ENCODE results near the gene TM4SF1.

DNA sequence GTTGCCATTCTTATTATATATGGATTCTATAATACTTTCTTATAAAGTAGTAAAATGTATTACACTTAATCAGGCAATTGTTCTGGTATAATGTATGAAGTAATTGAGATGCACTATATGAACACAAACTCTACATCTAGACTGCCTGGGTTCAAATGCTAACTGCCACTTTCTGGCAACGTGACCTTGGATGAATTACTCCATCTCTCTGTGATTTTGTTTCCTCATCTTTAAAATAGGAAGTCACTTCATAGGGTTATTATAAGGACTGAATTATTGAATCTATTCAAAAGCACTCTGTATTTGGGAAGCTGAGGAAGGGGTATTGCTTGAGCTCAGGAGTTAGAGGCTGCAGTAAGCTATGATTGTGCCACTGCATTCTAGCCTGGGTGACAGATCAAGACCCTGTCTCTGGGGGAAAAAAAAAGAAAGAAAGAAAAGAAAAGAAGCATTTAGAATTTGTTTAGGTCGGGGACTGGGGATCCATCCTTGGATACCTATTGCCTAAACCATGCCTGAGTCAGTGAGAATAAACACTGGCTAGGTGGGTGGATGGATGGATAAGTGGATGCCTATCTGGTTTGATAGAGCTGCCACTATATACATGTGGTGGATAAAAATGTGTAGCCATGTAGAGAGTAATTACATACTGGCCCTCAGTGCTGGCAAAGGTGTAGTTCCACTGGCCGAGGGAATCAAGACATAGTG is 2.5 kb downstream of the TM4SF1 start:
- TF ChIP-seq, protein P1, sequence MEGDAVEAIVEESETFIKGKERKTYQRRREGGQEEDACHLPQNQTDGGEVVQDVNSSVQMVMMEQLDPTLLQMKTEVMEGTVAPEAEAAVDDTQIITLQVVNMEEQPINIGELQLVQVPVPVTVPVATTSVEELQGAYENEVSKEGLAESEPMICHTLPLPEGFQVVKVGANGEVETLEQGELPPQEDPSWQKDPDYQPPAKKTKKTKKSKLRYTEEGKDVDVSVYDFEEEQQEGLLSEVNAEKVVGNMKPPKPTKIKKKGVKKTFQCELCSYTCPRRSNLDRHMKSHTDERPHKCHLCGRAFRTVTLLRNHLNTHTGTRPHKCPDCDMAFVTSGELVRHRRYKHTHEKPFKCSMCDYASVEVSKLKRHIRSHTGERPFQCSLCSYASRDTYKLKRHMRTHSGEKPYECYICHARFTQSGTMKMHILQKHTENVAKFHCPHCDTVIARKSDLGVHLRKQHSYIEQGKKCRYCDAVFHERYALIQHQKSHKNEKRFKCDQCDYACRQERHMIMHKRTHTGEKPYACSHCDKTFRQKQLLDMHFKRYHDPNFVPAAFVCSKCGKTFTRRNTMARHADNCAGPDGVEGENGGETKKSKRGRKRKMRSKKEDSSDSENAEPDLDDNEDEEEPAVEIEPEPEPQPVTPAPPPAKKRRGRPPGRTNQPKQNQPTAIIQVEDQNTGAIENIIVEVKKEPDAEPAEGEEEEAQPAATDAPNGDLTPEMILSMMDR (IDR thresholded peaks at IDR 0.05), result no peak
- TF ChIP-seq POLR2AphosphoS5 (IDR thresholded peaks at IDR 0.05; ENCODE audit: low read depth, low read length) (no peak; the same call in 1 of the 2 replicates), SIN3A (IDR thresholded peaks at IDR 0.05; ENCODE audit: borderline replicate concordance, insufficient read depth, low read depth, low read length) (no peak)

Measured in Panc1 (cell line).